GM18526 (cell line): ENCODE results near the gene MKS1.

Experiments used
- POLR2A ChIP-seq: IDR thresholded peaks from 3 replicates; pipeline ENCODE4 v1.6.1; 2011; ENCODE audit not compliant: insufficient read length; ENCODE audit errors: extremely low read depth

The MKS1 gene

GRCh38 chr17:58248955-58249269 is 29.9 kb upstream of the MKS1 start:
- no peak for TF ChIP-seq POLR2A

DNA sequence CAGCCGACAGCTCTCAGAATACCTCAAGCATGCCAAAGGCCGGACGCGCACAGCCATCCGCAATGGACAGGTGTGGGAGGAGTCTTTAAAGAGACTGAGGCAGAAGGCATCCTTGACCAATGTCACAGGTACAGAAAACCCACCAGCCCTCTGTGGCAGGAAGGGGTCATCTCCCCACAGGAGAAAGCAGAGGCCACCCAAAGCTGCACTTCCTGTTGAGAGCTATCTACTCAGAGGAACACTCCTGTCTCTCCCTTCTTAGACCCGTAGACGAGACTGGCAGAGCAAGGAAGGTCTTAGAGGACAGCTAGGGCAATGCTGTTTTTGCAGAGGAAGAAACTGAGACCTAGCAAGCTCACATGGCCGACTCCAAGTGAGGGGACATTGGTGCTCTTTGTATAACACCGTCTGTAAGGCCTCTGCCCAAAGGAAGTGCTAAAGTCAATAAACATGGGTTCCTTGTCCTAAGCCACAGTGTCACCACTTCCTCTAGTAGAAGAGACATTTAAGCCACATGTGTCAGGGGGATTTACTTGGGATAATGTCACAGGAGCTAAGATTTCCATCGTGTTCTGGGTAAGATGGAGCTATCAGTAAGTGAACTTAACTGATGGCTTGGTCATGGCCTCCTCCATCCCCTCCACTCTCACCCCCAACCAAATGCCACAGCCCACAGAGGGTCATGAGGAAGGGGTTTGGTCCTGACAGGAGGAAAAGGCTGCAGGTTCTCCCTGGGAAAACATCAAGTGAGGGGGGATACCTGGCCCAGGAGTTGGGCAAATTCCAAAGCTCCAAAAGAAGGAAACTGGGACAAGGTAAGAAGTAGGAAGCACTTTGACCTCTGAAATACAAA is 28.7 kb upstream of the MKS1 start:
- TF ChIP-seq POLR2A, result no peak

- no peak for TF ChIP-seq POLR2A
Observed at GRCh38 chr17:58246781-58247180, 27.7 kb upstream of the MKS1 start.

- TF ChIP-seq POLR2A, result no peak
Observed at GRCh38 chr17:58246104-58246740, 27.2 kb upstream of the MKS1 start.

DNA sequence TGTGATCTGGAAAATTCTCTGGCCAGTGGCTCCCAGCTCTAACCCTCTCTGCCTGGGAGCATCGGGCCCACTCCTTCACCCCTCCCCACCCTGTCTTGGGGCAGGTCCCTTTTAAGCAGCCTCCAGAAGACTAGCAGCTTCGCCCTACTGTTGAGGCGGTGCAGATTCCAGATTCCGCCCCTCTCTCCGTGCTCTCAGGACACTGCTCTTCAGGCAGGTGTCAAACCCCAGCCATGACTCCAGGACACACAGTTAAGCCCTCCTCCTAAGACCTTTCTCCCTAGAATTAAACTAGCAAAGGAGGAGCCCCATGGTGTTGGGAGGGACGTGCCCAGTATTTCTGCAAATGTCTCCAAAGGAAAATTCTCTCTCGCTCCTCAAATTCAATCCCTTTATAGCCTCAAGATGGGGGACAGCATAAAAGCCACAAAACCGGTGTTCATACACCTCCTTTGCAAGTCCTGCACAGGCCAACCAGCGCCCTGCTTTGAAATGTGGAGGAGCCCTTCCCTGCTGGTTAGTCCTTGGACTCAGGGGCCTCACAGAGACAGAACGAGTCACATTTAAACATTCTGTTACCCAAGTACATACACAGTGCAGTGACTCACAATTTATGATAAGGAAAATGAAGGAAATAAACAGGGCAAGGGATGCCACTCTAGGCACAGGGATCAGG is 26.5 kb upstream of the MKS1 start:
- no peak for TF ChIP-seq POLR2A

- no peak for TF ChIP-seq POLR2A
Observed at GRCh38 chr17:58244963-58245362, 25.9 kb upstream of the MKS1 start.

DNA sequence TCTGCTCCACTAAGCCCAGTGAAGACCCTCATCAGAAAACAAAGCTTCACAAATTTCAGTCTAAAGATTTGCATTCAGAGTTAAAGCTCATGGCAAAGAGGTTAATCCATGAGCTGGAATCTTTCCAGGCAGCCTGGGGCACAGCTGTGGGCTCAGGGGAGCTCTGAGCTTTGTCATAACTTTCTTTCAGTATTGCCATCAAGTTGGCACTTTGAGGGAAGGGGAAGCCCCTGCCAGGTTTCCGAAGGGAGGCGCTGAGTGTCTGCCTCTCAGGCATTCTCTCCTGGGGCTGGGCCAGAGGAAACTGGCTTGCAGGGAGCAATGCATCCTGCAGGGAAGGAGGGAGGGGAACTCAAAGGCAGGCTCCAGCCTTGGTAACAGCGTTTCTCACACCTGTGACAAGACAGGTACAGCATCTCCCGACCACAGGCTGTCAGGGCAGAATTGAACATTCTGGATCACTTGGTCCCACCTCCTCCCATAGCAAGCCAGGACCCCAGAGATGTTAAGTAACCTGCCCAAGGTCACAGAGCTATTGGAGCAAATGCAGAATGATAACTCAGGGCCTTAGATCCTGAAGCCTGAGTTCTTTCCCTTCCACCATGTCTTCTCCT is 23.2 kb upstream of the MKS1 start:
- no peak for TF ChIP-seq POLR2A

DNA sequence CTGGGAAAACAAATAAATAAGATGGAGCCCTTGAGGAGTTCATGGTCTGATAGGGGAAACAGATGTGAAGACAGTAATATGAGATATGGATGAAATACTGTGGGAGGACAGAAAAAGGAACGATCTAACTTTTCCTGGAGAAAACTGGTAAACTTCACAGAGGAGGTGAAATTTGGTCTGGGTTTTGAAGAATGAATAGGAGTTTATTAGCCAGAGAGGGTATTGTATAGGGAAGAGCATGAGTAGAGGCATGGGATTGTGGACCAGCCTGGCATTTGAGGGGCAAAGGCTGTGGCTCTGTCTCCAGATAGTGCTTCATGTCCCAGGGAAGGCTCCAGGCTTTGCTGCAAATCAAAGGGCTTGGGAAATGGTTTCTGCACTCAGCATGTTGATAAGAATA is 20.9 kb upstream of the MKS1 start:
- no peak for TF ChIP-seq POLR2A

GRCh38 chr17:58238147-58238634 is 19.1 kb upstream of the MKS1 start, which contains the start of gene LPO:
Gene LPO (plus strand): TSS chr17:58238584. CDS start chr17:58242980, 4,396 bp downstream.
- no peak for TF ChIP-seq POLR2A

DNA sequence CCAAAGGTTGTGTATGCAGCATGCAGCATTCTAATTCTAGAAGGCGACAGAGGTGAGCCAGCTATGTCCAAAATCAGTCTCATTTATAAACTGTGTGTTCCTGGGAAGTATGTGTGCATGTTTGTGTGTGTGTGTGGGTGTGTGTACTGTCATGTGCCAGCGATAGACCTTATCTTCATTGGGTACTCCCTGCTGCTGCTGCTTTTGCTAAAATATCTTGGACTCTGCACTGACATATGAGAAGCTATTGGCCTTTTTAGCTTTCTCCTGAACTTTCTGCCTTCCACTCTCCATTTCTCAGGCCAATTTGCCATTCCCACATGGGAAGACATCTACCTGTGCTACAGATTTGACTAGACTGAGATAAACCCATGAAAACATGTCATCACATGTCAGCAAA is 17.3 kb upstream of the MKS1 start:
- TF ChIP-seq POLR2A, result no peak

GRCh38 chr17:58235821-58236220 is 16.8 kb upstream of the MKS1 start:
- TF ChIP-seq POLR2A, result no peak

DNA sequence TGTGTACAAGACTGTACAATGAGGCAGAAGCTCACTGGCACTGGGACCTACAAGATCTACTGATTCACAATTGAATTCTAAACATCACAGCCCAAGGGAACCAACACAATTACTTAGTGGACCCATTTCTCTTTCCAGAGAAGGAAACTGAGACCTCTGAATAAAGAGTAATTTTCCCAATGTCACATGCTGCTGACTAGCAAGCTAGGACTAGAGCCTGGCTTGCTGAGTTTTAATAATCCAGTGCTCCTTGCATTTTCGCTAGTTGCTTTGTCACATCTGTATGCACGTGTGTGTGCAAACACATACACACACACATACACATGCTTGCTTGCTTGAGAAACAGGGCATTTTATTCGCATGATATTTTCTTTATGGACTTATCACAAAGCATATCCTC is 15.5 kb upstream of the MKS1 start:
- no peak for TF ChIP-seq POLR2A

GRCh38 chr17:58233543-58233942 is 14.5 kb upstream of the MKS1 start:
- no peak for TF ChIP-seq POLR2A

- no peak for TF ChIP-seq POLR2A
Observed at GRCh38 chr17:58232707-58233156, 13.7 kb upstream of the MKS1 start.

DNA sequence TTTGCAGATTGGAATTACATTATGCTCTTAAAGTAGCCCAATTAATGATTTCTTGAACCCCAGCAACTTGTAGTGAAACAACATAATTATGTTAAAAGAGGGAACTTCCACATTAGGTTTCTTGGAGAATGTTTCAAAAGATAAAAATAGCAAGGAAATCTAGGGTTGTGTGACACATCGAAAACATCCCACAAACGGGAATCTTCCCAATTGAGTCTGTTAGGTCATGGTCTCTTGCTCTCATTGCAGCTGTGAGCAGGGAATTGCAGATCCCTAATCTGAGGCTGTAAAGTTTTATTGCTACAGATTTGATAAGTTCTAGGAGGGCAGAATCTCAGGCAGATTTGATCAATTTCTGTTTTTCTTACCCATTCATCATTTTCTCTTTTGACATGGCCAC is 12.6 kb upstream of the MKS1 start:
- TF ChIP-seq POLR2A, result no peak
